ENCODE measurements around the gene KCTD17.

KCTD17 gene

GRCh38 chr22:37044634-37045625 lies 6.6 kb upstream of the KCTD17 start:
- DNase-seq = no peak

GRCh38 chr22:37045958-37046357 lies 5.6 kb upstream of the KCTD17 start:
- DNase-seq = no peak

DNA sequence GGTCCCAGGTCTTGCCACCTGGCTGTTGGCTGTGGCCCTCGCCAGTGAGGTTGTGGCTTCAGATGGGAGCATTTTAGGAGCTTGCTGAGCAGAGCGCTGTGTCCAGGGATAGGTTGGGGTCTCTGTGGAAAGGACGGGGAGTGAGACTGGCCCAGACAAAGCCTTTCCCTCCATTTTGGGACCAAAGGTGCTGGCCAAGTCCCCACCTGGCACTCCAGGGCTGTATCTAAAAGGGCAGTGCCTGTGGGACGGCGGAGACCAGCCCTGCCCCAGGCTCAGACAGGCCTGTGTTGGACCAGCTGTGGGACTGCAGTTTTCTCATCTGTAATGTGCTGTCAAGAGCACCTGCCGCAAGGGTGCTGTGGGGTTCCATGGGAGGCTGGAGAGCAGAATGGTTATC lies 5.0 kb upstream of the KCTD17 start:
- DNase-seq = no peak

GRCh38 chr22:37047006-37047405 lies 4.5 kb upstream of the KCTD17 start:
- no peak for DNase-seq

GRCh38 chr22:37048133-37048532 lies 3.4 kb upstream of the KCTD17 start:
- DNase-seq = no peak

GRCh38 chr22:37049224-37049623 lies 2.3 kb upstream of the KCTD17 start:
- no peak for DNase-seq

DNA sequence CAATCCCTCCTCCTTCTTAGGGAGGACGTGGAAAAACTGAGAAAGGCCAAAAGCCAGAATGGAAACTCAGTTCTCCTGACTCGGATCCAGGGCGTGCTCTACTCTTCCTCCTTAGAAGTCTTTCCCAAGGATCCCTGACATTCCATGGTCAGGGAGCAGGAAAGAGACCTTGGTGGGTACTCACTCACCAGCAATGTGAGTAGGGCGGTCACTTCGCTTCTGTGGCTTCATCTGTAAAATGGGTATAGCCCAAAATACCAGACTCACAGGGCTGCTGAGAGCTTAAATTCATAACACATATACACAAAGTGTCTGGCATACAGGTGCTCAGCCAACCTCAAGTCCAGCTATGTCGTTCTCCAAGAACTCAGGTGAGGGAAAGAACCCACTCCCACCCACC lies 629 bp upstream of the KCTD17 start:
- DNase-seq = no peak

DNA sequence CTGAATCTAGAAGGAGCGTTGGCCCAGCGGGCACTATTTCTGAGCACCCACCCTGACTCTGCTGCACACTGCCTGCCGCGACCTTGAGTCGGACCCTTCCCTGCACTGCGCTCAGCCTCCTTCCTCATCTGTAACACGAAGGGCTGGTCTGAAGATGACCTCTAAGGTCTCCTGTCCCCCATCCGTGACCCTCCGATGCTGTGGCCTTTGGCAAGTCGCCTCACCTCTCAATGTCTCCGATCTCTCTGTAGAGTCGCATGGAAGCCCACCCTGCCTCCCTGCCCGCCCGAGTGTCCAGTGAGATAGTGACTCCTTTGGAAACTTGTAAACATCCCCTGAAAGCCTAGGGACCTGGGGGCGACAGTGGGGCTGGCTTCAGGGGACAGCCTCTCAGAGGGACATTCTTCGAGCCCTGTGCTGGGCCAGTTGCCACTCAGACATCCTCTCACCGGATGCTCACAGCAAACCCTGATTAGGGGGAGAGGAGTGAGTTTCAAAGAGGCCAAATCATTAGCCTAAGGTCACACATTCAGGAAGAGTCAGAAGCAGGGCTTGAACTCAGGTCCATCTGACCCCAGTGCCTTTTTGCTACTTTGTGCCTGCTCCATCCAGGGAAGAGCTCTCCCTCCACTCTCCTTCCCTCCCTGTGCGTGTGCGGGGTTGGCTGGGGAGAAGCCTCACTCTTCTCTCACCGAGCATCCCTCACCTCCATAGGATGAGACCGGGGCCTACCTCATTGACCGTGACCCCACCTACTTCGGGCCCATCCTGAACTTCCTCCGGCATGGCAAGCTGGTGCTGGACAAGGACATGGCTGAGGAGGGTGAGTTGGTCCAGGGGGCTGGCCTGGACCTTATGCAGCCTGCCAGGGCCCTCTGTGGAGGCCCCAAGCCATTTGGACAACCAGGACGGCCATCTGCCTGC lies 1.1 kb downstream of the KCTD17 start:
- no peak for DNase-seq

DNA sequence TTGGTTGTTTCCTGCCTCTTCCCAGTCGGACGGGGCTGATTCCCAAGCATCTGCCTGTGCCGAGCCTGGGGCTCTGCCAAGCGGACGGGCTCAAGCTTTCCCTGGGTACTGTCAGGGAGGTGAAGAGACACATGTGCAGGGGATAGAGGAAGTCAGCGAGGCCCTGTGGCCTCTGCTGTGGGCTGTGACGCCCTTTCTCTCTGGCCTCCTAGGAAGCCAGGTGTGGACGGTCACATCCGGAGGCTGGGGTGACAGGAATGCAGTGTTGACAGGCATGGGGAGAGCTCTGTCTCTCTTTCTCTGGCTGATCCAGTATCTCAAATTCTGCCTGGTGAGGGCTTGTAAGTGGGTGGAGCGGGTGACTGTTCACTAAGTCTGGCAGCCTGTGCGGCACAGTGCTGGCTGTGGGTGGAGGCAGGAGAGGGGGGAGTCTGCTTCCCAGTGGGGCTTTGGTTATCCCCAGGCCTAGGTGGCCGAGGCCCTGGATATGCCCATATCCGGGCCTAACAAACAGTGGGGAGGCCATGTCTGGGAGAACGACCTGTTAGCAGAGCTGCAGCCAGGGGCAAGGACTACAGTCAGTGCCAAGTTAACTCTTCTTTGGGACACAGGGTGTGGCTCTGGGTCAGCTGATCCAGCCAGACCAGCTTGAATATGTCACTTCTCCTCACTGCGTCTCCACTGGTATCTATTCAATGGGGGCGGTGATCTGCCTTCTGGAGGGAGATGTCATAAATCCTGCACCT lies 1.9 kb downstream of the KCTD17 start:
- no peak for DNase-seq

DNA sequence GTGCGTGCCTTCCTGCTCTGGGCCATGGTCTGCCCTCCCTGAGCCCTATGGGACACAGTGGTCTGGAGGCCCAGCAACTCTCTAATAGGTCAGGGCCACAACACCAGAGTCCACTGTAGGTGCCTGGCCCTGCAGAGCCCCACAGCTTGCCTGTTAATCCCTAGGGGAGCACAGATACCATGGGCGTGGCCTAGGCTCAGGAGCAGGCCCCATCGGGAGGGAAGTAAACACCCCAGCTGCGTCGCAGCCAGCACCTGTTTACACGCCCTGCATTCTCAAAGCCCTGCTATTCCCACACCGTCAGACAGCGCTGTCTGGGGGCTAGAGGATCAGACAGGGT lies 2.5 kb downstream of the KCTD17 start:
- no peak for DNase-seq

- DNase-seq = no peak
These were observed 3.2 kb downstream of the KCTD17 start for GRCh38 chr22:37054600-37055365.

GRCh38 chr22:37056246-37056645 lies 4.7 kb downstream of the KCTD17 start:
- no peak for DNase-seq

GRCh38 chr22:37057226-37057625 lies 5.7 kb downstream of the KCTD17 start:
- no peak for DNase-seq

- DNase-seq = no peak
These were observed 6.4 kb downstream of the KCTD17 start for GRCh38 chr22:37057796-37058510.

- no peak for DNase-seq
These were observed 7.6 kb downstream of the KCTD17 start for GRCh38 chr22:37058917-37059701.

DNA sequence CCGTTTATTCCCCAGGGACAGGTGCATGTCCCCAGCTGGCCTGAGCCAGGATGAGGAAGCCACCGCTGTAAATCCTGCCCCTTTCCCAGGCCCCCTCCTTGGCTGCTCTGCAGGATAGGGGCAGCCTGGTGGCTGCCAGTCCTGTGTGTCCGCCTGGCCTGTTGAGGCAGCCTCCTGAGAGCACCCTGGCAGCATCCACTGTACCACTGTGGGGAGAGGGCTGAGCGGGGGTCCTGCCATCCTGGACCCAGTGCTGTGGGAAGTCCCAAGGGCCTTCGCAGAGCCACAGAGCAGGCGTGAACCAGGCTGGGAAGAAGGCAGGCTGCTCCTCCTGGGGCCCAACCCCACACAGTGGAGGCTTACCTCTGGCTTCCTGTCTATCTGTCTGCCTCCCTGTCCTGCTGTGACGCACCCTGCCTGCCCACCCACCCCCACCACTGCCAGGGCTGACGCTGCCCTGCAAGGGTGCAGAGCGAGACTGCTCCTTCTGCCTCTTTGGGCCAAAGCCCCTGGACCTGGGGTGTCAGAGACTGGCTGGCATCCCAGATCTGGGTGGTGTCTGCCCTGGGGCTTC lies 8.4 kb downstream of the KCTD17 start:
- no peak for DNase-seq

DNA sequence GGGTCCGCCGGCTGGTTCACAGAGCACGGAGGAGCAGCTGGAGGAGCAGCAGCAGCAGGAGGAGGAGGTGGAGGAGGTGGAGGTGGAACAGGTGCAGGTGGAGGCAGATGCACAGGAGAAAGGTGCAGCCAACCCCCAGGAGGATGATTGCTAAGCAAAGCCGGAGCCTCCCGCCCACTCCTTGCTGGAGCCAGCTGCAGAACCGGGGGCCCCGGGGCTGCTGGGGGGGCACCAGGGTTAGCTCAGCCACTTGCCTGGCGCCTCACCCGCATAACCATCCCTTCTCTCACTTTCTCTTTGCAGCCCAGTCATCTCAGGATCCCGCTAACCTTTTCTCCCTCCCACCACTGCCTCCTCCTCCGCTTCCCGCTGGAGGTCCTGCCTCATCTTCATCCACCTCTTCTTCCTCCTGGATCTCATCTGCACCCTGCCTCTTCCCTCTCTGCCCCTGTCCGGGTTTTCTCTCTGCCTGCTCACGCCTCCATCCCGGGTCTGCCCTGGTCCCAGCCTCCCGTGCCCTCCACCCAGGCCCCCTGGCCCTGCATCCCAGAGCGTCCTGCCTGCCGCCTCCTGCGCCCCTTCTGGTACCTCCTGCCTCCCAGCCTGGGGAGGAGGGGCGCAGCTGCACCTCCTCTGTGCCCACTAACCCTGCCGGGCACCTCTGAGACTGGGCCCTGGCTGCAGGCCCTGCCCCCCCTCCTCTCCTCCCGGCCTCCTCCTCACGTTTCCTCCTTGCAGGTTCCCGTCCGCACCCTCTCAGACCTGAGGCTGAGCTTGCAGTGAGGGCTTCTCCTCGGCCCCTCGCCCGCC lies 9.5 kb downstream of the KCTD17 start:
- no peak for DNase-seq

- no peak for DNase-seq
These were observed 10.3 kb downstream of the KCTD17 start for GRCh38 chr22:37061611-37062375.

DNA sequence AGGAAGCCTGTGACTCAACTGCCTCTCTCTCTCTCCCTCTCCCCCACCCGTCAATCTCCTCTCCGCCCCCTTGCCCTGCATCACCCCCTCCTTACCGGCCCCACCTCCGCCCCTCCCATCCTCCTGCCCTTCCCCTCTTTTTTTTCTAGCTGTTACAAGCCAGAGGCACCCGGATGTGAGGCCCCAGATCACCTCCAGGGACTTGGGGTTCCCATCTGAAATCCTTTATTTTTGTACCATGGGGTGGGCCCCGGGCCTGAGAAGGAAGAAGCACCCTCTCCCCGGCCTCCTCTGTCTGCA lies 10.8 kb downstream of the KCTD17 start:
- DNase-seq = no peak
